ENCODE measurements around the gene DOK5. TPM values are rescaled to one million over a fixed set of nuclear protein-coding genes. Genes with fewer than 3 reads are reported as not detected.

The DOK5 gene
- total RNA-seq = not detected in 2 replicates

GRCh38 chr20:54475334-54476168 lies at the start of gene DOK5:
DOK5 (plus strand) TSS chr20:54475593; CDS start chr20:54475947, 354 bp downstream.

Data from airway epithelial cell (primary cell).